WTC11 (cell line): ENCODE results near the gene CDCP1. TPM values are rescaled to one million over a fixed set of nuclear protein-coding genes. Genes with fewer than 3 reads are reported as not detected.

Experiments used
- ATAC-seq: fragments of 200-7000 bp; cut with Tn5 transposase; 2 replicates; pipeline ENCODE4 v1.10.0; 2021; ENCODE audit warnings: mild to moderate bottlenecking, moderate library complexity
- CTCF ChIA-PET: fragments of 300-600 bp; sonication (Branson Sonifier 250); formaldehyde crosslinking; loops from one replicate; lab custom pipeline; 2021; ENCODE audit warnings: antibody characterized with exemption; lab: Charles Lee
- POLR2A ChIA-PET: fragments of 350-600 bp; sonication (Branson Sonifier 250); formaldehyde crosslinking; loops from one replicate; lab custom pipeline; 2021; ENCODE audit warnings: antibody characterized with exemption; lab: Charles Lee
- DNase-seq: peaks from one replicate; pipeline ENCODE4 v3.0.0; 2021; ENCODE audit warnings: low spot score
- H3K27ac Mint-ChIP-seq: 2 replicates; pipeline ENCODE4 v1.8.0; 2021; ENCODE audit warnings: mixed read lengths
- H3K27me3 Mint-ChIP-seq: 2 replicates; pipeline ENCODE4 v1.8.0; 2021; ENCODE audit warnings: low read depth, mild to moderate bottlenecking, moderate library complexity, mixed read lengths
- H3K36me3 Mint-ChIP-seq: 2 replicates; pipeline ENCODE4 v1.8.0; 2021; ENCODE audit warnings: mixed read lengths
- H3K4me1 Mint-ChIP-seq: 2 replicates; pipeline ENCODE4 v1.8.0; 2022; ENCODE audit warnings: mixed read lengths
- H3K4me3 Mint-ChIP-seq: 2 replicates; pipeline ENCODE4 v1.8.0; 2021; ENCODE audit warnings: mild to moderate bottlenecking, moderate library complexity, mixed read lengths
- H3K9me3 Mint-ChIP-seq: 2 replicates; pipeline ENCODE4 v1.8.0; 2021; ENCODE audit warnings: mixed read lengths
- E2F4 ChIP-seq: sonication (generic); formaldehyde crosslinking; IDR thresholded peaks from 2 replicates; pipeline ENCODE4 v1.8.1; 2022; ENCODE audit warnings: low read depth, mild to moderate bottlenecking, moderate library complexity, missing genetic modification reagents, borderline replicate concordance
- E2F5 ChIP-seq: sonication (generic); formaldehyde crosslinking; IDR thresholded peaks from 2 replicates; pipeline ENCODE4 v1.8.1; 2022; ENCODE audit warnings: mild to moderate bottlenecking, moderate library complexity, missing genetic modification reagents
- ESRRA ChIP-seq: sonication (generic); formaldehyde crosslinking; IDR thresholded peaks from 2 replicates; pipeline ENCODE4 v1.8.1; 2022; ENCODE audit warnings: mild to moderate bottlenecking, missing genetic modification reagents, borderline replicate concordance
- FOXJ3 ChIP-seq: sonication (generic); formaldehyde crosslinking; IDR thresholded peaks from 2 replicates; pipeline ENCODE4 v1.9.0; 2021; ENCODE audit warnings: missing genetic modification reagents, mild to moderate bottlenecking, borderline replicate concordance
- FOXP1 ChIP-seq: sonication (generic); formaldehyde crosslinking; IDR thresholded peaks from 2 replicates; pipeline ENCODE4 v1.8.0; 2022; ENCODE audit warnings: missing genetic modification reagents, mild to moderate bottlenecking, moderate library complexity, borderline replicate concordance
- IRF1 ChIP-seq: sonication (generic); formaldehyde crosslinking; IDR thresholded peaks from 2 replicates; pipeline ENCODE4 v1.8.0; 2023; ENCODE audit warnings: missing genetic modification reagents
- IRF2 ChIP-seq: sonication (generic); formaldehyde crosslinking; IDR thresholded peaks from 2 replicates; pipeline ENCODE4 v1.8.0; 2022; ENCODE audit warnings: low read depth, missing genetic modification reagents, borderline replicate concordance
- JAZF1 ChIP-seq: fragments of 250-450 bp; sonication (Bioruptor Pico); IDR thresholded peaks from 2 replicates; pipeline ENCODE4 v1.9.0; 2021; ENCODE audit warnings: moderate library complexity, mild to moderate bottlenecking, inconsistent platforms
- MLX ChIP-seq: sonication (generic); formaldehyde crosslinking; IDR thresholded peaks from 2 replicates; pipeline ENCODE4 v1.8.1; 2023; ENCODE audit warnings: mild to moderate bottlenecking, missing genetic modification reagents, moderate library complexity
- NFE2L1 ChIP-seq: sonication (generic); formaldehyde crosslinking; IDR thresholded peaks from 2 replicates; pipeline ENCODE4 v1.8.1; 2023; ENCODE audit warnings: missing genetic modification reagents
- OVOL2 ChIP-seq: fragments of 250-450 bp; sonication (Bioruptor Pico); IDR thresholded peaks from 2 replicates; pipeline ENCODE4 v1.9.0; 2021; ENCODE audit warnings: mild to moderate bottlenecking, borderline replicate concordance
- ZNF219 ChIP-seq: sonication (generic); formaldehyde crosslinking; IDR thresholded peaks from 2 replicates; pipeline ENCODE4 v1.8.0; 2023; ENCODE audit warnings: missing genetic modification reagents, mild to moderate bottlenecking, borderline replicate concordance
- ZNF281 ChIP-seq: sonication (generic); formaldehyde crosslinking; IDR thresholded peaks from 2 replicates; pipeline ENCODE4 v1.8.0; 2023; ENCODE audit warnings: mild to moderate bottlenecking, missing genetic modification reagents
- ZNF317 ChIP-seq: sonication (generic); formaldehyde crosslinking; IDR thresholded peaks from 2 replicates; pipeline ENCODE4 v1.8.1; 2023; ENCODE audit warnings: low read depth, mild to moderate bottlenecking, moderate library complexity, missing genetic modification reagents, borderline replicate concordance
- ZNF396 ChIP-seq: fragments of 250-450 bp; sonication (Bioruptor Pico); IDR thresholded peaks from 2 replicates; pipeline ENCODE4 v1.8.0; 2021; ENCODE audit warnings: mild to moderate bottlenecking, moderate library complexity, borderline replicate concordance
- ZSCAN18 ChIP-seq: fragments of 250-450 bp; sonication (Bioruptor Pico); IDR thresholded peaks from 2 replicates; pipeline ENCODE4 v2.1.2; 2022; ENCODE audit warnings: mild to moderate bottlenecking, moderate library complexity
- total RNA-seq: library from RNA; stranded (reverse); gene quantifications from 3 replicates; pipeline ENCODE4 v1.2.3, GENCODE V29; 2021

Gene CDCP1
- total RNA-seq, 1 experiment from 2014 or later, result 14.6 TPM

GRCh38 chr3:45105855-45106671 is 40.1 kb downstream of the CDCP1 start (continued):
- no peak for TF ChIP-seq IRF1
- TF ChIP-seq ZNF317, result no peak
- no peak for TF ChIP-seq ZNF396 (CRISPR knock-in tag)
- TF ChIP-seq E2F4, result no peak

- H3K4me1 Mint-ChIP-seq, result no peaks in the 10 kb centered on the region
- H3K27me3 Mint-ChIP-seq, result no peaks in the 10 kb centered on the region
- CTCF ChIA-PET, result no interaction called here
- no peaks in the 10 kb centered on the region for H3K9me3 Mint-ChIP-seq
- H3K36me3 Mint-ChIP-seq, result peaks cover 27% of the 10 kb centered on the region
- DNase-seq (no peak), ATAC-seq (no peak)
- no peak overlapping the region for H3K27ac Mint-ChIP-seq
- TF ChIP-seq FOXJ3 (CRISPR knock-in tag) (no peak), NFE2L1 (CRISPR knock-in tag) (no peak), E2F5 (no peak), ZSCAN18 (CRISPR knock-in tag) (no peak), ESRRA (CRISPR knock-in tag) (no peak), FOXP1 (CRISPR knock-in tag) (no peak), JAZF1 (CRISPR knock-in tag) (no peak), OVOL2 (no peak), ZNF281 (no peak), ZNF219 (CRISPR knock-in tag) (no peak), IRF2 (CRISPR knock-in tag) (no peak), MLX (no peak)
- no peak overlapping the region for H3K4me3 Mint-ChIP-seq
- POLR2A ChIA-PET, result no interaction called here
Measured at GRCh38 chr3:45104715-45105711, 41.2 kb downstream of the CDCP1 start.
